Measurements from ENCODE around the gene AEBP2. TPM values are rescaled to one million over a fixed set of nuclear protein-coding genes. Genes with fewer than 3 reads are reported as not detected.

Gene AEBP2
- total and polyA plus RNA-seq, 2 of the 13 experiments (the other 11 are each of a cell fraction or from before 2014, with no cell fraction given), result 9.2 to 17.9 TPM

GRCh38 chr12:19548834-19549233 lies 109.5 kb downstream of the AEBP2 start (continued):
- TF ChIP-seq THAP9 (CRISPR knock-in tag; IDR thresholded peaks at IDR 0.05; ENCODE audit: borderline replicate concordance) (no peak), TMF1 (CRISPR knock-in tag; IDR thresholded peaks at IDR 0.05; ENCODE audit: low read depth) (no peak), HNRNPK (IDR thresholded peaks at IDR 0.05; ENCODE audit: low read depth, low read length, poor library complexity, severe bottlenecking) (no peak), BRCA1 (CRISPR knock-in tag; IDR thresholded peaks at IDR 0.05) (no peak), ZFP36L2 (CRISPR knock-in tag; IDR thresholded peaks at IDR 0.05) (no peak), MTF1 (CRISPR knock-in tag; IDR thresholded peaks at IDR 0.05) (no peak), ZNF431 (CRISPR knock-in tag; IDR thresholded peaks at IDR 0.05; ENCODE audit: borderline replicate concordance, low read depth) (no peak), KLF12 (CRISPR knock-in tag; IDR thresholded peaks at IDR 0.05; ENCODE audit: borderline replicate concordance) (no peak)

- Histone ChIP-seq H4K20me1 (ENCODE audit: insufficient read depth, low read length) (no peaks in the 10 kb centered on the region), H3K9me3 (ENCODE audit: low read length) (no peaks in the 10 kb centered on the region), H2AFZ (ENCODE audit: low read length) (no peak overlapping the region), H3K4me3 (replicated peaks in 1 of 3; ENCODE audit: insufficient read depth in 1 of 3, low read depth in 2 of 3, low read length in 3 of 3) (no peak overlapping the region), H3K4me2 (ENCODE audit: low read depth, low read length) (no peak overlapping the region), H3K4me1 (ENCODE audit: insufficient read depth, low read length) (peaks cover 7% of the 10 kb centered on the region; the same call in 1 of the 2 replicates), H3K9ac (ENCODE audit: insufficient read depth, low read depth, low read length) (no peak overlapping the region), H3K27me3 (ENCODE audit: control insufficient read depth in 1 of 2, insufficient read depth in 2 of 2, low read length in 2 of 2) (no peaks in the 10 kb centered on the region), H3K36me3 (replicated peaks in 1 of 2; ENCODE audit: control insufficient read depth in 1 of 2, insufficient read depth in 2 of 2, low read length in 2 of 2) (no peaks in the 10 kb centered on the region), H3K27ac (ENCODE audit: extremely low read length, insufficient read depth, low read length) (no peak overlapping the region), H3K79me2 (ENCODE audit: insufficient read depth, low read length) (no peaks in the 10 kb centered on the region)
- DNase-seq (ENCODE audit: low spot score) (no peak), ATAC-seq (no peak), FAIRE-seq (no peak)
- TF ChIP-seq ADNP (CRISPR knock-in tag; IDR thresholded peaks at IDR 0.05) (no peak), HMG20B (CRISPR knock-in tag; conservative IDR thresholded peaks at IDR 0.05) (no peak), U2AF1 (optimal IDR thresholded peaks at IDR 0.05; ENCODE audit: low read depth, low read length) (no peak), GATAD2A (CRISPR knock-in tag; IDR thresholded peaks at IDR 0.05) (no peak), SMARCC2 (IDR thresholded peaks at IDR 0.05) (no peak), ZBTB21 (CRISPR knock-in tag; IDR thresholded peaks at IDR 0.05) (no peak), ATF5 (CRISPR knock-in tag; IDR thresholded peaks at IDR 0.05; ENCODE audit: low read depth) (no peak), RXRB (CRISPR knock-in tag; IDR thresholded peaks at IDR 0.05; ENCODE audit: borderline replicate concordance) (no peak), ZNF138 (CRISPR knock-in tag; IDR thresholded peaks at IDR 0.05; ENCODE audit: low read depth) (no peak), CERS6 (CRISPR knock-in tag; IDR thresholded peaks at IDR 0.05) (no peak), IKZF4 (CRISPR knock-in tag; IDR thresholded peaks at IDR 0.05; ENCODE audit: borderline replicate concordance, low read depth, not compliant biosample characterization) (no peak), FOXC1 (CRISPR knock-in tag; IDR thresholded peaks at IDR 0.05; ENCODE audit: borderline replicate concordance) (no peak), RBAK (CRISPR knock-in tag; IDR thresholded peaks at IDR 0.05) (no peak), ZNF878 (CRISPR knock-in tag; IDR thresholded peaks at IDR 0.05) (no peak)
- no TSS peak for BruUV-seq (replicated peaks)
- intact Hi-C loops (cut with micrococcal nuclease; ENCODE audit: unreplicated experiment), result no loop called here
- in situ Hi-C loops (cut with HindIII; ENCODE audit: extremely low pct_ligation_motif_present, low pct_unique_long_range_greater_than_20kb), result no loop called here
- POLR2A ChIA-PET, result no interaction called here
- 63% methylated on average over 4 of the region's 4 CpGs for WGBS (ENCODE audit: low lambda C conversion rate)
- CTCF ChIA-PET (ENCODE audit: low intra/inter-chr PET ratio, low total read pairs), result no interaction called here
These were observed 111.3 kb downstream of the AEBP2 start for GRCh38 chr12:19550626-19551025.
